ENCODE results near the gene CORT. TPM values are rescaled to one million over a fixed set of nuclear protein-coding genes. Genes with fewer than 3 reads are reported as not detected.
A peak's percentile ranks its signal among the peaks of the same experiment; 100 is the strongest.

Gene CORT
- total and polyA plus RNA-seq, 2 experiments from 2014 or later: 0.22 TPM; not detected in 1

DNA sequence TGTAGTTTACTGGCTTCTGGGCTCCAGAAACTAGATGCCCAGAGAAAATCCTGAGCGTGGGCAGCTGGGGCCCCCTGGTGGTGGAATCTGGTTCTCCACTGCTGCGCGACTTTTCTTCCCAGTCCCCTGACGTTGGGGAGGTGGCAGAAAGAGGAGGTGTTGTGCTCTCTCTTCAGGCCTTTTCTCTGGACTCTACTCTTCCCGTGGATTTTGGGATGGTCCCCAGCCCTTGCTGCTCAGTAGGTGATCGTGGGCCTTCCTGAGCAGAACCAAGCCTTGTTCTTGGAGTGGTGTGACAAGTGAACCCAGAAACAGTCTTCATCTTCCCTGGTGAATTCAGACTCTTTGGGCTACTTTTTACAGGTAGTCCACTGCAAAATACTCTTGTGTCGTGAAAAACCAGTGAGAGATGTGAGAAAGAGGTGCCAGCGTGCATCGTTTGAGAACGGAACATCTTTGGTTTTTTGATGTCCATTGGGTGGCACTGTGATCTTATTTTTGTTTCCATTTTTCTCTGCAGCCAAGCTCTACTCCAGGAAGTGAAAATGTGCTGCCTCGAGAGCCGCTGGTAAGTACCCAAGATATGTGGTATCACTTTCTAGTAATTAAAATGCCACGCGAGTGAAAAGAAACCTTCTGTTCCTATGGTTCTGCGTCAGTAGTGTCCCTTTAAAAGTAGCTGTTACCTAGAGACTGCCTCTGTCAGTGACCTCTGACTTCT lies 45.1 kb downstream of the CORT start:
- in situ Hi-C loops (cut with MboI): loop anchor here (5.0 kb wide), 1 partner anchor 372 kb away; no protein-coding TSS in a partner anchor
- Histone ChIP-seq H2AFZ (peak overlapping the region; percentile 77), H3K36me3 (ENCODE audit: low read depth) (no peaks in the 10 kb centered on the region), H3K27me3 (replicated peaks; ENCODE audit: insufficient read depth) (no peaks in the 10 kb centered on the region), H3K4me2 (ENCODE audit: unreplicated experiment) (peak overlapping the region; percentile 98), H3K9me2 (ENCODE audit: insufficient read depth) (no peaks in the 10 kb centered on the region), H3K4me3 (peak overlapping the region; percentile 72), H3K79me2 (ENCODE audit: insufficient read depth) (peaks cover 92% of the 10 kb centered on the region), H3K27ac (peak overlapping the region; percentile 45), H3F3A (ENCODE audit: insufficient read depth) (0 out of 2 replicates have a peak, but pooled peaks cover 4% of the 10 kb centered on the region), H3K4me1 (ENCODE audit: insufficient read depth) (peaks cover 10% of the 10 kb centered on the region), H4K20me1 (ENCODE audit: insufficient read depth) (no peaks in the 10 kb centered on the region), H3K9ac (peak overlapping the region; percentile 69), H3K9me3 (ENCODE audit: low read depth) (no peaks in the 10 kb centered on the region)
- peak; percentile 78 for DNase-seq
- 2 to 3% methylated on average over 15 of the region's 15 CpGs for WGBS, 2 experiments (ENCODE audit: low coverage in 1 of 2, low lambda C conversion rate in 2 of 2, missing lambda C conversion rate in 2 of 2)
- no peak for TF ChIP-seq EZH2 (IDR thresholded peaks at IDR 0.05; ENCODE audit: insufficient read depth, poor library complexity, severe bottlenecking)
- no peak for TF ChIP-seq EZH2phosphoT487 (IDR thresholded peaks at IDR 0.05; ENCODE audit: insufficient read depth, low read depth)

DNA sequence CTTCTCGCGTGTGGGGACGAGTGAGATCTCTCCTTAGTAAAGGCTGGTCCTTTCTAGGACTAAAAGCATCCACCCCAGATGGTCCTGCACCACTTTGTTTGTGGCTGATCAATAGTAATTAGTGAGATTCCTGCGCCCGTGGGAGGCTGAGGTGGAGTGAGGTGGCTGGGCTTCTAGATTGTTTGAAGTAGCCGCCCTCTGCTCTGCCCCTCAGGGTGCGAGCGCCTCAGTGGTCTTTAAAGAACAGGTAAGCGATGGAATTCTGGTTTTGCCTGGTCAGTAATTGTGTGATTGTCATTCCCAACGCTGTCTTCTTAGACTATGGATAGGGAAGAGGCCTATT lies 45.6 kb downstream of the CORT start:
- H3K4me2 ChIP-seq (ENCODE audit: unreplicated experiment): peak overlapping the region; percentile 98

DNA sequence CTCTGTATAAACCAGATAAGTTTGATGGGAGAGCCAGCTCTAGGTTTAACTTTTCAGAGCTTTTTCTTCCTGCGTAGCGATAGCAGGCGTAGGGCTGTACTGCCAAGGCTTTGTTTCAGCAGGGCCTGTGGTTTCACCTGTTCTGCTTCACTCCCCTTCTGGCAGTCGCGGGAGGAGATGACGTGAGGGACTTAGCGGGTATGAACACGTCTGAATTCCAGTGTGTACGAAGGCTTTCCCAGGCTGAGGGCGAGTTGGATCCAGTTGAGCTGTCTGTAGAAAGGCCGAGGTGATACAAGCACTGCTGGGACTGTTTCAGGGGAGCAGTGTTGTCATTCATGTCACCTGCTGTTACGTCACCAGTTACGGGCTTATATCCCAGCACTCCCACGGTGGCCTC lies 46.1 kb downstream of the CORT start:
- TF ChIP-seq EZH2phosphoT487 (IDR thresholded peaks at IDR 0.05; ENCODE audit: insufficient read depth, low read depth): no peak
- no peak for TF ChIP-seq EZH2 (IDR thresholded peaks at IDR 0.05; ENCODE audit: insufficient read depth, poor library complexity, severe bottlenecking)
- Histone ChIP-seq H3K9me2 (ENCODE audit: insufficient read depth) (no peaks in the 10 kb centered on the region), H2AFZ (no peak overlapping the region), H3K4me2 (ENCODE audit: unreplicated experiment) (no peak overlapping the region), H3F3A (ENCODE audit: insufficient read depth) (0 out of 2 replicates have a peak, but pooled peaks cover 4% of the 10 kb centered on the region), H3K36me3 (ENCODE audit: low read depth) (no peaks in the 10 kb centered on the region), H3K9me3 (ENCODE audit: low read depth) (no peaks in the 10 kb centered on the region), H3K4me3 (no peak overlapping the region), H3K79me2 (ENCODE audit: insufficient read depth) (peaks cover 90% of the 10 kb centered on the region), H3K9ac (no peak overlapping the region), H4K20me1 (ENCODE audit: insufficient read depth) (no peaks in the 10 kb centered on the region), H3K27ac (no peak overlapping the region), H3K4me1 (ENCODE audit: insufficient read depth) (peaks cover 10% of the 10 kb centered on the region), H3K27me3 (replicated peaks; ENCODE audit: insufficient read depth) (no peaks in the 10 kb centered on the region)
- no peak for DNase-seq
- in situ Hi-C loops (cut with MboI): loop anchor here (5.0 kb wide), 1 partner anchor 371 kb away; no protein-coding TSS in a partner anchor
- 89 to 90% methylated on average over 14 of the region's 14 CpGs for WGBS, 2 experiments (ENCODE audit: low coverage in 1 of 2, low lambda C conversion rate in 2 of 2, missing lambda C conversion rate in 2 of 2)

More for the DNA sequence above, 45.6 kb downstream of the CORT start:
- Histone ChIP-seq H3K79me2 (ENCODE audit: insufficient read depth) (peaks cover 90% of the 10 kb centered on the region), H3K9me2 (ENCODE audit: insufficient read depth) (no peaks in the 10 kb centered on the region), H3K36me3 (ENCODE audit: low read depth) (no peaks in the 10 kb centered on the region), H3K4me1 (ENCODE audit: insufficient read depth) (peaks cover 10% of the 10 kb centered on the region), H3K4me3 (peak overlapping the region; percentile 72), H3K27ac (peak overlapping the region; percentile 45; the same call in 1 of the 2 replicates), H3K9ac (peak overlapping the region; percentile 69), H3K9me3 (ENCODE audit: low read depth) (no peaks in the 10 kb centered on the region), H4K20me1 (ENCODE audit: insufficient read depth) (no peaks in the 10 kb centered on the region), H3F3A (ENCODE audit: insufficient read depth) (0 out of 2 replicates have a peak, but pooled peaks cover 4% of the 10 kb centered on the region), H3K27me3 (replicated peaks; ENCODE audit: insufficient read depth) (no peaks in the 10 kb centered on the region), H2AFZ (peak overlapping the region; percentile 77)
- WGBS, 2 experiments (ENCODE audit: low coverage in 1 of 2, low lambda C conversion rate in 2 of 2, missing lambda C conversion rate in 2 of 2): 61 to 62% methylated on average over 9 to 10 of the region's 10 CpGs
- in situ Hi-C loops (cut with MboI): loop anchor here (5.0 kb wide), 1 partner anchor 372 kb away; no protein-coding TSS in a partner anchor
- no peak for TF ChIP-seq EZH2phosphoT487 (IDR thresholded peaks at IDR 0.05; ENCODE audit: insufficient read depth, low read depth)
- no peak for TF ChIP-seq EZH2 (IDR thresholded peaks at IDR 0.05; ENCODE audit: insufficient read depth, poor library complexity, severe bottlenecking)
- DNase-seq: no peak

DNA sequence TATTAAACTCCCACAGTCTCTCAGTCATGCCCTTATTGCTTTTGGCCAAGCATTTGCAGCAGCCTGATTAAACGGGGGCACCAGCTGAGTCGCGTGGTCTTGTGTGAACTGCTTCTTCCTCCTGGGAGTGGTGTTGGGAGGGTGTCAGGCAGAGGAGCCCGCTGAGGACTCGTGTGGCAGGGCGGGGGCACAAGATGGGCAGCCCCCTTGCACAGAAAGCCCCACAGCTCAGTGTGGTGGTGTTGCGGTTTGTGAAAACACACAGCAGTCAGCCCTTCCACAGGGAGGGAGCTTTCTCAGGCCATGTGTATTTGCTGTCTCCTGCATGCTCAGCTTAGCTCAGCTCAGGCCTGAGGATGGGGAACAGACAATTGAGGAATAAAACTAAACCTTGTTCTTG lies 47.3 kb downstream of the CORT start:
- 97 to 99% methylated on average over 7 of the region's 7 CpGs for WGBS, 2 experiments (ENCODE audit: low coverage in 1 of 2, low lambda C conversion rate in 2 of 2, missing lambda C conversion rate in 2 of 2)
- H3K9me3 ChIP-seq (ENCODE audit: low read depth): no peaks in the 10 kb centered on the region
- peaks cover 10% of the 10 kb centered on the region for H3K4me1 ChIP-seq (ENCODE audit: insufficient read depth)
- H3F3A ChIP-seq (ENCODE audit: insufficient read depth): 0 out of 2 replicates have a peak, but pooled peaks cover 4% of the 10 kb centered on the region
- no peaks in the 10 kb centered on the region for H3K36me3 ChIP-seq (ENCODE audit: low read depth)
- in situ Hi-C loops (cut with MboI): loop anchor here (5.0 kb wide), 1 partner anchor 370 kb away; no protein-coding TSS in a partner anchor
- peaks cover 88% of the 10 kb centered on the region for H3K79me2 ChIP-seq (ENCODE audit: insufficient read depth)
- H4K20me1 ChIP-seq (ENCODE audit: insufficient read depth): no peaks in the 10 kb centered on the region; the same call in 1 of the 2 replicates
- no peak overlapping the region for H3K4me3 ChIP-seq
- H3K9me2 ChIP-seq (ENCODE audit: insufficient read depth): no peaks in the 10 kb centered on the region
- H3K27ac ChIP-seq: no peak overlapping the region
- H3K4me2 ChIP-seq (ENCODE audit: unreplicated experiment): no peak overlapping the region
- DNase-seq: no peak
- no peaks in the 10 kb centered on the region for H3K27me3 ChIP-seq (replicated peaks; ENCODE audit: insufficient read depth)
- no peak overlapping the region for H3K9ac ChIP-seq
- TF ChIP-seq EZH2 (IDR thresholded peaks at IDR 0.05; ENCODE audit: insufficient read depth, poor library complexity, severe bottlenecking) (no peak), EZH2phosphoT487 (IDR thresholded peaks at IDR 0.05; ENCODE audit: insufficient read depth, low read depth) (no peak)
- no peak overlapping the region for H2AFZ ChIP-seq
